Panc1 (cell line): ENCODE data around the gene DUSP15. TPM values are rescaled to one million over a fixed set of nuclear protein-coding genes. Genes with fewer than 3 reads are reported as not detected.

ENCODE experiments used
- ATAC-seq: fragments of 200-7000 bp; cut with Tn5 transposase; 2 replicates; pipeline ENCODE4 v1.9.1; 2020; ENCODE audit warnings: mild to moderate bottlenecking, moderate library complexity
- BruUV-seq: library from RNA; stranded (reverse); fragments of 400-500 nt; replicated peaks from 2 replicates; lab custom pipeline; 2021; lab: Mats Ljungman, UMichigan
- CTCF ChIA-PET: fragments of 300-600 bp; sonication (Branson Sonifier 250); formaldehyde crosslinking; loops from one replicate; lab custom pipeline; 2022; ENCODE audit warnings: antibody characterized with exemption; lab: Charles Lee
- POLR2A ChIA-PET: fragments of 300-600 bp; sonication (Branson Sonifier 250); formaldehyde crosslinking; loops from one replicate; lab custom pipeline; 2022; ENCODE audit warnings: antibody characterized with exemption; lab: Charles Lee
- DNase-seq: peaks from one replicate; pipeline ENCODE4 v3.0.0-alpha.2; 2010; ENCODE audit warnings: low read depth, low spot score
- H3K27ac ChIP-seq: 2 replicates; pipeline ENCODE4 v1.5.1; 2011; ENCODE audit warnings: mild to moderate bottlenecking, low read length, inconsistent platforms
- H3K27me3 ChIP-seq: fragments of 200-500 bp; sonication (Bioruptor generic); 2 replicates; pipeline ENCODE4 v1.6.0; 2014; ENCODE audit warnings: low read length, inconsistent platforms; ENCODE audit not compliant: control insufficient read depth, insufficient read depth
- H3K36me3 ChIP-seq: fragments of 200-500 bp; sonication (Bioruptor generic); 2 replicates; pipeline ENCODE4 v1.5.1; 2014; ENCODE audit warnings: inconsistent platforms, mild to moderate bottlenecking, low read length, moderate library complexity; ENCODE audit not compliant: control insufficient read depth, insufficient read depth
- H3K4me1 ChIP-seq: 2 replicates; pipeline ENCODE4 v1.5.1; 2011; ENCODE audit warnings: inconsistent platforms, mild to moderate bottlenecking, low read length, moderate library complexity; ENCODE audit not compliant: control insufficient read depth, insufficient read depth
- H3K4me3 ChIP-seq, 2 experiments: 2 replicates each; pipeline ENCODE4 v1.5.1; 2011 to 2012; ENCODE audit warnings: low read depth in 2 of 2, low read length in 2 of 2, mild to moderate bottlenecking in 2 of 2, inconsistent platforms in 1 of 2, moderate library complexity in 1 of 2
- H3K9me3 ChIP-seq: fragments of 200-500 bp; sonication (Bioruptor generic); 2 replicates; pipeline ENCODE4 v1.5.1; 2014; ENCODE audit warnings: low read depth, mild to moderate bottlenecking, inconsistent platforms, low read length, moderate library complexity; ENCODE audit not compliant: control insufficient read depth, insufficient read depth
- CTCF ChIP-seq: fragments of 450-650 bp; IDR thresholded peaks from 2 replicates; pipeline ENCODE4 v1.5.1; 2017; ENCODE audit warnings: mild to moderate bottlenecking
- POLR2AphosphoS5 ChIP-seq: IDR thresholded peaks from 2 replicates; pipeline ENCODE4 v1.6.1; 2012; ENCODE audit warnings: mild to moderate bottlenecking, low read depth, low read length, moderate library complexity
- SIN3A ChIP-seq: IDR thresholded peaks from 2 replicates; pipeline ENCODE4 v1.6.1; 2012; ENCODE audit warnings: low read depth, mild to moderate bottlenecking, low read length, moderate library complexity, borderline replicate concordance; ENCODE audit not compliant: insufficient read depth
- TCF7L2 ChIP-seq: IDR thresholded peaks from 2 replicates; pipeline ENCODE4 v1.6.1; 2011; ENCODE audit warnings: mild to moderate bottlenecking, low read depth, low read length, inconsistent platforms
- in situ Hi-C: cut with HindIII; loops from 2 replicates; pipeline ENCODE4 v1.10.0; 2016; ENCODE audit warnings: low sequenced_read_pairs, low pct_unique_long_range_greater_than_20kb
- intact Hi-C: fragments of 100-400 bp; cut with micrococcal nuclease; formaldehyde crosslinking; loops from one replicate; pipeline ENCODE4 v1.10.0; 2022; ENCODE audit not compliant: unreplicated experiment
- total RNA-seq: library from RNA; stranded (reverse); gene quantifications from one replicate; pipeline ENCODE4 v1.2.1, GENCODE V29; 2021; ENCODE audit not compliant: unreplicated experiment
- TF ChIP-seq, protein P1 (sequence below), 2 experiments: IDR thresholded peaks; 2 replicates each; pipeline ENCODE4 v1.6.1; 2011 to 2012; ENCODE audit warnings: low read depth in 2 of 2, control low read depth in 1 of 2, low read length in 1 of 2, mild to moderate bottlenecking in 1 of 2, moderate library complexity in 1 of 2; ENCODE audit not compliant: insufficient read depth in 1 of 2

Gene DUSP15
- total RNA-seq, 1 experiment from 2014 or later: 23.6 TPM

- ATAC-seq (no peak), DNase-seq (no peak)
- TF ChIP-seq, protein P1, sequence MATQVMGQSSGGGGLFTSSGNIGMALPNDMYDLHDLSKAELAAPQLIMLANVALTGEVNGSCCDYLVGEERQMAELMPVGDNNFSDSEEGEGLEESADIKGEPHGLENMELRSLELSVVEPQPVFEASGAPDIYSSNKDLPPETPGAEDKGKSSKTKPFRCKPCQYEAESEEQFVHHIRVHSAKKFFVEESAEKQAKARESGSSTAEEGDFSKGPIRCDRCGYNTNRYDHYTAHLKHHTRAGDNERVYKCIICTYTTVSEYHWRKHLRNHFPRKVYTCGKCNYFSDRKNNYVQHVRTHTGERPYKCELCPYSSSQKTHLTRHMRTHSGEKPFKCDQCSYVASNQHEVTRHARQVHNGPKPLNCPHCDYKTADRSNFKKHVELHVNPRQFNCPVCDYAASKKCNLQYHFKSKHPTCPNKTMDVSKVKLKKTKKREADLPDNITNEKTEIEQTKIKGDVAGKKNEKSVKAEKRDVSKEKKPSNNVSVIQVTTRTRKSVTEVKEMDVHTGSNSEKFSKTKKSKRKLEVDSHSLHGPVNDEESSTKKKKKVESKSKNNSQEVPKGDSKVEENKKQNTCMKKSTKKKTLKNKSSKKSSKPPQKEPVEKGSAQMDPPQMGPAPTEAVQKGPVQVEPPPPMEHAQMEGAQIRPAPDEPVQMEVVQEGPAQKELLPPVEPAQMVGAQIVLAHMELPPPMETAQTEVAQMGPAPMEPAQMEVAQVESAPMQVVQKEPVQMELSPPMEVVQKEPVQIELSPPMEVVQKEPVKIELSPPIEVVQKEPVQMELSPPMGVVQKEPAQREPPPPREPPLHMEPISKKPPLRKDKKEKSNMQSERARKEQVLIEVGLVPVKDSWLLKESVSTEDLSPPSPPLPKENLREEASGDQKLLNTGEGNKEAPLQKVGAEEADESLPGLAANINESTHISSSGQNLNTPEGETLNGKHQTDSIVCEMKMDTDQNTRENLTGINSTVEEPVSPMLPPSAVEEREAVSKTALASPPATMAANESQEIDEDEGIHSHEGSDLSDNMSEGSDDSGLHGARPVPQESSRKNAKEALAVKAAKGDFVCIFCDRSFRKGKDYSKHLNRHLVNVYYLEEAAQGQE (IDR thresholded peaks at IDR 0.05; ENCODE audit: insufficient read depth in 1 of 2, low read depth in 2 of 2, low read length in 1 of 2): no peak
- TF ChIP-seq POLR2AphosphoS5 (no peak), SIN3A (no peak), CTCF (no peak)
- no peak overlapping the region for H3K27ac ChIP-seq
- POLR2A ChIA-PET: no interaction called here
- CTCF ChIA-PET: no interaction called here
- H3K4me1 ChIP-seq: peaks cover 4% of the 10 kb centered on the region; the same call in 1 of the 2 replicates
- no peaks in the 10 kb centered on the region; the same call in 1 of the 2 replicates for H3K27me3 ChIP-seq
- in situ Hi-C loops: no loop called here
- intact Hi-C loops: no loop called here
- no TSS peak for BruUV-seq
- no peaks in the 10 kb centered on the region for H3K9me3 ChIP-seq
- H3K36me3 ChIP-seq: no peaks in the 10 kb centered on the region
- no peak overlapping the region for H3K4me3 ChIP-seq
Measured at GRCh38 chr20:31877684-31878083, 7.4 kb upstream of the DUSP15 start.

- Histone ChIP-seq H3K27me3 (peaks cover 3% of the 10 kb centered on the region; the same call in 1 of the 2 replicates), H3K4me3 (no peak overlapping the region), H3K27ac (no peak overlapping the region), H3K36me3 (no peaks in the 10 kb centered on the region), H3K9me3 (no peaks in the 10 kb centered on the region), H3K4me1 (no peaks in the 10 kb centered on the region; the same call in 1 of the 2 replicates)
- intact Hi-C loops (no loop called here), in situ Hi-C loops (no loop called here)
- BruUV-seq: no TSS peak
- no peak for DNase-seq
- no peak for ATAC-seq
- POLR2A ChIA-PET: no interaction called here
- CTCF ChIA-PET: no interaction called here
- TF ChIP-seq, protein P1 (IDR thresholded peaks at IDR 0.05; ENCODE audit: insufficient read depth in 1 of 2, low read depth in 2 of 2, low read length in 1 of 2): no peak
- no peak for TF ChIP-seq TCF7L2
- no peak for TF ChIP-seq SIN3A
- TF ChIP-seq CTCF: no peak
- TF ChIP-seq POLR2AphosphoS5: no peak
Measured at GRCh38 chr20:31875671-31876070, 5.3 kb upstream of the DUSP15 start.
